GM19328 (cell line): Measurements from ENCODE around the gene ANK2.

Experiments used
- ATAC-seq: cut with Tn5 transposase; IDR thresholded peaks from one replicate; pipeline ENCODE4 v1.9.1; 2021; ENCODE audit warnings: mild to moderate bottlenecking, moderate library complexity; ENCODE audit not compliant: unreplicated experiment

ANK2 gene

DNA sequence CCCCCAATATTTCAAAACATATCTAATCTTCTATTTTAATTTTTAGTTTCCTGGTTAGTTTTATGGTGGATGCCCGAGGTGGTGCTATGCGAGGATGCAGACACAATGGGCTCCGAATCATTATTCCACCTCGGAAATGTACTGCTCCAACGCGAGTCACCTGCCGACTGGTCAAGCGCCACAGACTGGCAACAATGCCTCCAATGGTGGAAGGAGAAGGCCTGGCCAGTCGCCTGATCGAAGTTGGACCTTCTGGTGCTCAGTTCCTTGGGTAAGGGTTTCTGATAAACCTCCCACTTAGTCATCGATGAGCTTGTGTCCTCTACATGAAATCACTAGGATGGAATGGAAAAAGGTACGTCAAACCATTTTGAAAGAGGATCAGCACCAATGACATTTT, 280.7 kb downstream of the ANK2 start:
- no peak for ATAC-seq

DNA sequence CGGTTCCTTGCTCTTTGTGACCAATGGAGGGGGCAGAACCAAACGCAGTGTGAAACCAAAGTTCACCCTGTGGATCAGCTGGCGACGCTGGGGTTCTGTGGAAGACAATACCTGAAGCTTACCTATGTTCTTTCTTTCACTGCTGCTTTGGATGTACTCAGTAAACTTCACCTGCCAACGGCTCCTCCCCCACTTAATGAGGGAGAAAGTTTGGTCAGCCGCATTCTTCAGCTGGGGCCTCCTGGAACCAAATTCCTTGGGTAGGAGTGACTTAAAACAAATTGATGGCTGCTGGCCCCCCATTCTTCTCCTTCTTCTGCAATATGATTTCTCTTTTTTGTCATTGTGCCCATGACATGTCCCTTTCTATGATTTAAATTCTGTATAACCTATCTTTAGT, 282.4 kb downstream of the ANK2 start:
- no peak for ATAC-seq

DNA sequence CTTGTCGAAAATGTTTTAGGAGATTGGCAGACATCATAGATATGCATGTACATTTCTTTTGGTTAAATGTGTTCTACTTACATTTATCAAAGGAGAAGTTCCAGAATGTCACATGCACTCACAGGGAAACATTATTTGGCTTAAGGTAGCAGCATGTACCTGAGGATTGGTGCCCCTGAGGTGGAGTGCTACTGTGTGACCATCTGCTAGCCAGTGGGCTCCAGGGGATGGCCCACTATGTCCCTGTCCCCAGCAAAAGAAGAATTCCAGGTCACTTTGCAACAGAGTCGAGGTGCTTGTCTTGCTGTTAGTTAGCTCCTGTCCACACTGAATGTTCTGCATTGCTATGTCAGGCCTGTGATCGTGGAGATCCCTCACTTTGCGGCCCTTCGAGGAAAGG, 283.2 kb downstream of the ANK2 start:
- no peak for ATAC-seq

DNA sequence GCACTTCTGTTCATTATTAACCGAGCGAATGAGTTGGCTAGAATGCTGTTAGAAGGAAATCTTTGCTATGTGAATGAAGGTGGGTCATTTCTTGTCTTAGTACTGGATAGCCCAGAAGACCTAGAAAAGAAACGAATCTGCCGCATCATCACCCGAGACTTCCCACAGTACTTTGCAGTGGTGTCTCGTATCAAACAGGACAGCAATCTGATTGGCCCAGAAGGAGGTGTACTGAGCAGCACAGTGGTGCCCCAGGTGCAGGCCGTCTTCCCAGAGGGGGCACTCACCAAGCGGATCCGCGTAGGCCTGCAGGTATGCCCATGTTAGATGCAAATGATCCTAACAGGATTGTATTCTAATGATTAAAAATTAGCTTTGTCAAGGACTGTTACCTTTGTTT, 286.3 kb downstream of the ANK2 start:
- ATAC-seq = no peak

DNA sequence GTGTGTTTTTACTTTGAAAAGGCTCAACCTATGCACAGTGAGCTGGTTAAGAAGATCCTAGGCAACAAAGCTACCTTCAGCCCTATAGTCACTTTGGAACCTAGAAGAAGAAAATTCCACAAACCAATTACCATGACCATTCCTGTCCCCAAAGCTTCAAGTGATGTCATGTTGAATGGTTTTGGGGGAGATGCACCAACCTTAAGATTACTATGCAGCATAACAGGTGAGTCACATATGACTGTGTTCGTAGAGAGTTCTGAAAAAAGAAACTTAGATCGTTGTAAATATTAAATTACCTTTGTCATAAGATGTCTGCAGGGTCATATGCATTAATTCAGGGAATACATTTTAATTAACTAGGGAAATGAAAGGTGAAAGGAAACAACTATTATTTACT, 287.1 kb downstream of the ANK2 start:
- ATAC-seq = no peak

DNA sequence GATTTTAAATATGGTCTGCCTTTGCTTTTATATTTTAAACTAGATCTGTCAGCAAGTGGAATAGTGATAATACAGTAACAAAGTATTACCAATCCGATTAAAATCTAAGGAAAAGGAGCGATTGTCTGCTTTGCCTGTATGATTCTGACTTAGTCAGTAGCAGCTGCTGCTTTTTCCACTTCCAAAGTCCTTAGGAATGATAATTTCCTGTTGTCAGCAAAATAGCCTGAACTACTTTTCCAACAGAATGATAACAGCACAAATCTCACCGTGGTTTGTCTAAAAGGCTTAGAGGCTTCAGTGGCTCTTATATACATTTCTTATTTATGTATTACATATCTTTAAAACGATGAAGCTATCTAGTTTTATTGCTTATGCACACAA, 290.0 kb downstream of the ANK2 start:
- ATAC-seq = no peak

DNA sequence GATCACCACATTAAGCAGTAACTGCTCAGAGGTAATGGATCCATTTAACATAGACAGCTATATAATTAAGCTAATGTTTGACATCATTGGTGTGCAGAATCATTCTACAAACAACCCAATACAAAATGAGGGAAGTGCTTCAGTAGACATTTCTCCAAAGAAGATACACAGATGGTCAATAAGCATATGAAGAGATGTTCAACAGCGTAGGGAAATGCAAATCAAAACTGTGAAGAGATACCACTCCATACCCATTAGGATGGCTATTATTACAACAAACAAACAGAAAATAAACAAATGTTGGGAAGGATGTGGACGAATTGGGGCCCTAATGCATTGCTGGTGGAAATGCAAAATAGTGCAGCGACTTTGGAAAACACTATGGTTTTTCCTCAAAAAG, 294.6 kb downstream of the ANK2 start:
- no peak for ATAC-seq

DNA sequence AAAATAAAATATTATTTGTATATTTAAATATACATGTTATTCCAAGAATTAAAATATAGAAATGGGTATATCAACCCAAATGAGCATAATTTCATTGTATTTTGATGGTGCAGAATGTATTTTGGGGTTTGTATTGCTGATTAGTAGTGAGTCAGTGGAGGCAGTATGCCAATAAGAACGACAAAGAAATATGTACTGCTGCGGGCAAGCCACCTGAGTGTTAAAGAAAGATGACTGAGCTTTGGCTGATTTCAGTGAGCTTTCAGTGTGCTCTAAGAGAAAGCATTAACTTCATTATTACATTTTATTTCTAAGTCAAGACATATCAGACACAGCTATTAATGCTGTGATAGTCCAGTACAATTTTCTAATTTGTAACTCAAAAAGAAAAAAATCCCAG, 297.8 kb downstream of the ANK2 start:
- no peak for ATAC-seq

DNA sequence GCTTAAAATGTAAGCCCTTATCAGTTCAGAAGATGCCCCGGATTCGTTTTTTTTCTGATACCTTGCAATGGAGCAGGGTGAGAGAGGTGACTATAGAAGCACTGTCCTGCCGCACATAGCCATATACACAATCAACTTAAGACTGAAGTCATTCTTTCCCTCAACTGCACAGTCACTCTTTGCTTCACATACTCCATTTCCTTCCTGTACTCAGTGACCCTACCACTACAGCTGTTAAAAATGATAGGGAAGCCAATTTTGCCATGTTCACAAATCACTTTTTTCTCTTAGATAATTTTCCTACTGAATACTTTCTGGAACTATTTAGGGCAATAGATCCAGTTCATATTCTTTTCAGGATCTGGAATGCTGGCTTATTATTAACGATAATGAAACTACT, 300.0 kb downstream of the ANK2 start:
- ATAC-seq = no peak

DNA sequence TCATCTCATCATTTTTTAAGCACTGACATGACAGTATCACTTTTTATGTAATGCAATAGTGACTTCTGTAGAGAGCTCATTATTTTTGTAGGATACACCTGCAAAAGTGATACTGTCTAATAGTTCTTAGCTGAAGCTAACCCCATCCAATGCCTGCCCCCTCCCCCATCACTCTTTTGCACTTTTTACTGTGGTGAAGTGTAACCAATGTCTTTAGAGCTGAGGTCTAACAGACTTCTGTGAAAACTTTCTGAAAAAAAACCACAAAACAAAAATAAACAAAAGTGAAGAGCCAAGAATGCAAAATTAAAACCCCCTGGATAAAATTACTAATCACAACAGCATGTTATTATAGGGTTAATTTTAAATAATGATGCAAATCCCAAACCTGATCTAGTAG, 301.1 kb downstream of the ANK2 start:
- ATAC-seq = no peak

DNA sequence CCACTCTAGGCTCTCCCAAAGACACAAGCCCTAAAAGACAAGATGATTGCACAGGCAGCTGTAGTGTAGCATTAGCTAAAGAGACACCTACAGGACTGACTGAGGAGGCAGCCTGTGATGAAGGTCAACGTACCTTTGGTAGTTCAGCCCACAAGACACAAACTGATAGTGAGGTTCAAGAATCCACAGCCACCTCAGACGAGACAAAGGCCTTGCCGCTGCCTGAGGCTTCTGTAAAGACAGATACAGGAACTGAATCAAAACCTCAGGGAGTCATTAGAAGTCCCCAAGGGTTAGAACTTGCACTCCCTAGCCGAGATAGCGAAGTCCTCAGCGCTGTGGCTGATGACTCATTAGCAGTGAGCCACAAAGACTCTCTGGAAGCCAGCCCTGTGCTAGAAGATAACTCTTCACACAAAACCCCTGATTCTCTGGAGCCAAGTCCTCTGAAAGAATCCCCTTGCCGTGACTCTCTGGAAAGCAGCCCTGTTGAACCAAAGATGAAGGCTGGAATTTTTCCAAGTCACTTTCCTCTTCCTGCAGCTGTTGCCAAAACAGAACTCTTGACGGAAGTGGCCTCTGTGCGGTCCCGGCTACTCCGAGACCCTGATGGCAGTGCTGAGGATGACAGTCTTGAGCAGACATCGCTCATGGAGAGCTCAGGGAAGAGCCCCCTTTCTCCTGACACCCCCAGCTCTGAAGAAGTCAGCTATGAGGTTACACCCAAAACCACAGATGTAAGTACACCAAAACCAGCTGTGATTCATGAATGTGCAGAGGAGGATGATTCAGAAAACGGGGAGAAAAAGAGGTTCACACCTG, 306.3 kb downstream of the ANK2 start:
- peak; percentile 97 for ATAC-seq

DNA sequence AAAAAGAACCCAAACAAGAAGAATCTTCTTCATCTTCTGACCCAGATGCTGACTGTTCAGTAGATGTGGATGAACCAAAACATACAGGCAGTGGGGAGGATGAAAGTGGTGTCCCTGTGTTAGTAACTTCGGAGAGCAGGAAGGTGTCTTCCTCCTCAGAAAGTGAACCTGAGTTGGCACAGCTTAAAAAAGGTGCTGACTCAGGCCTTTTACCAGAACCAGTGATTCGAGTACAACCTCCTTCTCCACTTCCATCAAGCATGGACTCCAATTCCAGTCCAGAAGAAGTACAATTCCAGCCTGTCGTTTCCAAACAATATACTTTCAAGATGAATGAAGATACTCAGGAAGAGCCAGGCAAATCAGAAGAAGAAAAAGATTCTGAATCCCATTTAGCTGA, 307.0 kb downstream of the ANK2 start:
- no peak for ATAC-seq

DNA sequence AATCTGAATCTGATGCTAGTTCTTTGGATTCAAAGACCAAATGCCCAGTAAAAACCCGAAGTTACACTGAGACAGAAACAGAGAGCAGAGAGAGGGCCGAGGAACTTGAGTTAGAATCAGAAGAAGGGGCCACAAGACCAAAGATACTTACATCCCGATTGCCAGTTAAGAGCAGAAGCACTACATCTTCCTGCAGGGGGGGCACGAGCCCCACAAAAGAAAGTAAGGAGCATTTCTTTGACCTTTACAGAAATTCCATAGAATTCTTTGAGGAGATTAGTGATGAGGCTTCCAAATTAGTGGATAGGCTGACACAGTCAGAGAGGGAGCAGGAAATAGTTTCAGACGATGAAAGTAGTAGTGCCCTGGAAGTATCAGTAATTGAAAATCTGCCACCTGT, 309.3 kb downstream of the ANK2 start:
- no peak for ATAC-seq

DNA sequence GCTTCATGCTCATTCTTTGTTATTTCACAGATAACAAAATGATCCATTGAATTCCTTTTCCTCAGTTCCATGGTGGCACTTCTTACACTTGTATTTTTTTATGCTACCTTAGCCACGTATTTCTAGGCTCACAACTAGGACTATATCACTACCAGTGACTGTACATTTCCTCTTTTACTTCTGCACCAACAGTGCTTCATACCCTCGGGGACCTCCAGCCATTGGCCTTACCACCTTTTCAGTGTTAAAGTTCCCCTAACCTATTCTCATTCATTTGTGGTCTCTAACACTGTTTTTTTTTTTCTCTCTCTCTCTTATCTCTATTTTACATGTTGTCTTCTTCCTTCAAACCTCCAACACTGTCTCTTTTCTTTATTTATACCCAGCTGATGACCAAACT, 315.9 kb downstream of the ANK2 start:
- ATAC-seq = no peak

DNA sequence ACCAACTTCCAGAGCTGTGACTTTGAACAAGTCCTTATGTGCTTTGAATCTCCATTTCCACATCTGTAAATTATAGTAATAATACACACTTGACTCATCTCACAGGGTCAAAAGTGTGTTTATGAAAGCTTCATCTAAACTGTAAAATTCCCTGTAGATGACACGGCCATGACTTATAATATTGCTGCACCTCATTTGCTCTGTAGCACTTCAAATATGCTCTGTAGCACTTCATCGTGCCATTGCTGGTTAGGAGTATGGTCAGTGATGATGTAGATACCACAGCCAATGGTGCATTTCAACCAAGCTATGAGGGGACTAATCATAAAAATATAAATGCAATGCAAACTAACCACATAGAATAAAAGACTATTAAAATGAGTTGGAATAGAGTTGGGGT, 318.6 kb downstream of the ANK2 start:
- no peak for ATAC-seq

DNA sequence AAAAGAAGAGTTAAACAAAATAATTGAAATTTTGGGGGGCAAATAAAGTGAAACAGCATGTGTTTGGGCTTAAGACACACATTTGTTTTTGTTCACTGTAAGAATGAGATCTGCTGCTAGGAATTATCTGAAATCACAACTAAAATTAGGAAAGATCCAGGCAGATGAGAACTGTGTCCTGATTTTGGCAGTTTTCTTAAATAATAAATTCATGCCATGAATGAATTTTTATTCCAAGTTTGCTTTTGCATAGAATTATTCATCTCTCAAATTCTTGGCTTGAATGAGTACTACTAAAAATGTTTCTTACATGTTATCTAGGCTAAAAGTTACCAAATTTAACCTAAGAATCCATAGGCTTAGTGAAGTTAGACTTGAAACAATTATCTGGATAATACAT, 321.7 kb downstream of the ANK2 start:
- no peak for ATAC-seq

DNA sequence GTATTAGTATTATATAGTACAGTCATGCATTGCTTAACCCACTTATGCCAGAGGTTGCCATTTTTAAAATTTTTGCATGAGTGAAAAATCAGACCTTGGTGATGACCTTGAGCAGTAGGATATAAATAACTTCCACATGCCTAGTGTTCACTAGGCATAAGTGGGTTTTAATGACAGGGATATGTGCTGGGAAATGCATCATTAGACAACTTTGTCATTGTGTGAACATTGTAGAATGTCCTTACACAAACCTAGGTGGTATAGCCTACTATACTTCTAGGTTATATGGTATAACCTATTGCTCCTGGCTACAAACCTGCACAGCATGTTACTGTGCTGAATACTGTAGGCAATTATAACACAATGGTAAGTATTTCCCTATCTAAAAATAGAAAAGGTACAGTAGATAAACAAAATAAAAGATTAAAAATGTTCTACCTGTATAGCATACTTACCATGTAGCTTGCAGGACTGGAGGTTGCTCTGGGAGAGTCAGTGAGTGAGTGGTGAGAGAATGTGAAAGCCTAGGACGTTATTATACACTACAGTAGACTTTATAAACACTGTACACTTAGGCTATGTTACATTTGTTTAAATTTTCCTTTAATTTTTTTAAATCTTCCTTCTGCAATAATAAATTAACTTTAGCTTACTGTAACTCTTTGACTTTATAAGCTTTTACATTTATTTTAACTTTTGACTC, 326.7 kb downstream of the ANK2 start:
- ATAC-seq = no peak

DNA sequence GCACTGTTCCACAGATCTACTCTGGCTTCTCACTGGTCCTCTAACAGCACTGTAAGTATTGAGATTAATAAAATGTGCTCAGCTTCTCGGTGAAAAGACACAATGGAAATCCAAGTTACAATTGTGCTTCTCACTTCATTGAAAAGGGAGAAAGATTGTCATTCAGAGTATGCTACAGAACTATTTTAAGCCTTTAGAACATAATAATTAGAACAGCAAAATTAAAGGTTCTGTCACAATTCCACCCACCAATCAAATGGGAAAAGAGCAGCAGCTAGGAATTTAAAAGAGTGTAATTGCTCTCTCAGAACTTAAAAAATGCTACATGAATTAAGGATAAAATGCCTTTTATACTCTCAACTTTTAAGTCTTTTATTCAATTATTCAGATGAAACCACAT, 329.4 kb downstream of the ANK2 start:
- no peak for ATAC-seq

DNA sequence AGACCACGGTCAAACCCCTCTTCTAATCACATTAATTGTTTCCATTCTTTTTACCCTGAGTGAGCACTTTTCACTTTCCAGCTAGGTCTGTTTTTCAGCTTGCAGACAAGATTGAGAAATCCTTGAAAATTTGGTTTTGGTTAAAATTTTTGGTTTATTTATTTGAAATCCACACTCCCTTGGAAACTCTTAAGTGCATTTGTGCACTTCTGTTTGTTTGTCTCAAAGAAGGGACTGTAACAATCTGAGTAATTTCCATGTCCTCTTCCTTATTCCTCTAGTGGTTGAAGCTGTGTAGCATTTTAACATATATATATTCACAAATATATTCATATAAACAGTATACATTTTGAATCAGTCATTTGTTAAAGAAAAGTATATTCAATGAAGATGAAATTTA, 333.3 kb downstream of the ANK2 start:
- no peak for ATAC-seq

DNA sequence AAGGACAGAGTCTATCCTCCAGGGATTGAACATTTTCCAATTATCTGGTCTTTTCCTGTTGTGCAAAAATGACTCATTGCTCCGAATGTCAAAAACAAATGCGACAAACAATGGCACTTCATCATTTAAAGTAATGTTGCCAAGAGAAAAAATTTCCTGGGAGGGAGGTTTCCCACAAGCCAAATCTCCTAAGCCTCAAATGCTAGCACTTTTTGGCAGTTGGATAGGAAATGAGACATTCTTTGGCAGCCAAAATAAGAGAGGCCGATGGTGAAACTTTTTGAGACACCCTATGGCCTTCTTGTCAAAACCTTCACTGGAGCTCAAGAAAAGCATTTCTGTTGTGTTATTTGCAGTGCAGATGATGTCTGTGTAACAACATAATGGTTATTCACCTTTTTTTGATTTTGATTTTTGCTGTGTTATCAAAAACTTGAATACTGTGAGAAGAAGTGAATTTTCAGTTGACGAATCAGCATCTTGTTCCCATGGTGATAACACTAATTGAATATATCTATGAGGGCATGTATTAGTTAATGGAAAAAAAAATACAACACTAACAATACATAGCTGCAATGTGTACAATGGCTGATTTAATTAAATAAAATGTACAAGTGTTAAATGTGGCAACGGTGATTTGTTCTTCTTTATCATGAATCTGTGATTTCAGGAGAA, 333.8 kb downstream of the ANK2 start:
- ATAC-seq = no peak

DNA sequence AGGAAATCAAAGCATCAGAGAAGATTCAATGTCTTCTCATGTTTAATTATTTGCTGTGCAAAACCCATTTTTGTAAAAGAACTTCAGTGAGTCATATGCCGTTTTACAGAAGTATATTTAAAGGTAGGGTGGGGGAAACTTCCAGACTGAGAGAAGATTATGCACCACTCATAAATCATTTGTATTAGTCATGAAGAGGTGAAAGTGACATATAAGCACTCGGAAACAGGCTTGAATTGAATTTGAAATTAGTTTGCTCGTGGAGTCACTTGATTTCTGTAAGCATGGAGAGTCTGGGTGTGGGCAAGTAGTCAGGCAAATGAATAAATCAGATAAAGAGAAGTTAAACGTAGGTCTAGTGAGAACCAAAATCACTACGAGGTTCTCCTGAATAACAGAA, 335.1 kb downstream of the ANK2 start:
- no peak for ATAC-seq

DNA sequence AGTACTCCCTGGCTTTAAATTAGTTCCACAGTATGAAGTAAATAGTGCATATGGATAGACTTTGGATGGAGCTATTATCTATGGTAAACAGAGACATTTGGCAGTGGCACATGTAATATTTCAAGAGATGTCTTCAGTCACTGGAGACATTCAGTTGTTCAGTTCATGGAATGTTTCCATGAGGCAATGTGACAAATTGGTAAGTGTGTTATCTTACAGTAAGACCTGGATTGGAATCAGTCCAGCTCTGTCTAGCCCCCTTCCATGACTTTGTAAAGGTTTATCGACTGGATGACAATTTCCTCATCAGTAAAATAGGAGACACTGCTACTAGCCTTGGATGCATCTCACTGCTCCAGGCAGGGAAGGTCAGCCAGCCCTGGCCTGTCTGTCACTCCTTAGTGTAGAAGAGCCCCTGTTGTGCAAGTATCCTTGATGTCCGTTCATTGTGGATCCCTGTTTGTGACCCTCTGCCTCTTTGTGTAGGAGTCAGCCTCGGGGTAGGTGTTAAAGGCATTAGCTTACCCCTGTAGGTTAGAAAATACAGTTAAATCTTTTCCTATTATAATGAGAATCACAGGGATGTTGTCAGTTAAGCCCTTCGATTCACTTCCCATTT, 335.9 kb downstream of the ANK2 start:
- no peak for ATAC-seq
